GM23248 (cell line): ENCODE data around the gene NPHP4. TPM values are rescaled to one million over a fixed set of nuclear protein-coding genes. Genes with fewer than 3 reads are reported as not detected.
A peak's percentile ranks its signal among the peaks of the same experiment; 100 is the strongest.

ENCODE experiments used
- DNase-seq: peaks from one replicate; pipeline ENCODE4 v3.0.0-alpha.2; 2015
- H2AFZ ChIP-seq: fragments of 200-600 bp; sonication (generic); 2 replicates; pipeline ENCODE4 v1.6.1; 2016; ENCODE audit warnings: antibody characterized with exemption
- H3F3A ChIP-seq: fragments of 200-600 bp; sonication (generic); 2 replicates; pipeline ENCODE4 v1.6.1; 2016; ENCODE audit warnings: mild to moderate bottlenecking, antibody characterized with exemption, mixed run types; ENCODE audit not compliant: insufficient read depth
- H3K27ac ChIP-seq: fragments of 200-600 bp; sonication (generic); 2 replicates; pipeline ENCODE4 v1.5.1; 2016; ENCODE audit warnings: mild to moderate bottlenecking
- H3K27me3 ChIP-seq: fragments of 200-600 bp; sonication (generic); replicated peaks from 2 replicates; pipeline ENCODE4 v1.6.1; 2016; ENCODE audit warnings: mild to moderate bottlenecking; ENCODE audit not compliant: insufficient read depth
- H3K36me3 ChIP-seq: fragments of 200-600 bp; sonication (generic); 2 replicates; pipeline ENCODE4 v1.6.1; 2016; ENCODE audit warnings: low read depth, mild to moderate bottlenecking
- H3K4me1 ChIP-seq: fragments of 200-600 bp; sonication (generic); 2 replicates; pipeline ENCODE4 v1.6.1; 2016; ENCODE audit warnings: mild to moderate bottlenecking; ENCODE audit not compliant: insufficient read depth
- H3K4me2 ChIP-seq: fragments of 200-600 bp; sonication (generic); one replicate; pipeline ENCODE4 v1.6.1; 2016; ENCODE audit warnings: mild to moderate bottlenecking; ENCODE audit not compliant: unreplicated experiment
- H3K4me3 ChIP-seq: fragments of 200-600 bp; sonication (generic); 2 replicates; pipeline ENCODE4 v1.5.1; 2016; ENCODE audit warnings: mild to moderate bottlenecking
- H3K79me2 ChIP-seq: fragments of 200-600 bp; sonication (generic); 2 replicates; pipeline ENCODE4 v1.6.1; 2016; ENCODE audit warnings: mild to moderate bottlenecking; ENCODE audit not compliant: insufficient read depth
- H3K9ac ChIP-seq: fragments of 200-600 bp; sonication (generic); 2 replicates; pipeline ENCODE4 v1.6.1; 2016; ENCODE audit warnings: mild to moderate bottlenecking
- H3K9me2 ChIP-seq: fragments of 200-600 bp; sonication (generic); 2 replicates; pipeline ENCODE4 v1.6.1; 2016; ENCODE audit warnings: mixed run types, mild to moderate bottlenecking, moderate library complexity; ENCODE audit not compliant: insufficient read depth
- H3K9me3 ChIP-seq: fragments of 200-600 bp; sonication (generic); one replicate; pipeline ENCODE4 v1.6.1; 2017; ENCODE audit warnings: low read depth
- H4K20me1 ChIP-seq: fragments of 200-600 bp; sonication (generic); 2 replicates; pipeline ENCODE4 v1.6.0; 2016; ENCODE audit not compliant: insufficient read depth
- EZH2 ChIP-seq: fragments of 200-600 bp; sonication (generic); IDR thresholded peaks from 2 replicates; pipeline ENCODE4 v1.6.1; 2018; ENCODE audit warnings: antibody characterized with exemption, mild to moderate bottlenecking; ENCODE audit not compliant: insufficient read depth, poor library complexity, severe bottlenecking
- EZH2phosphoT487 ChIP-seq: fragments of 200-600 bp; sonication (generic); IDR thresholded peaks from 2 replicates; pipeline ENCODE4 v1.6.1; 2018; ENCODE audit warnings: antibody characterized with exemption, moderate library complexity, mild to moderate bottlenecking, low read depth; ENCODE audit not compliant: insufficient read depth
- WGBS, 2 experiments: methylation state at CpG; one replicate each; pipeline ENCODE4 v1.1.6; 2015 to 2017; ENCODE audit warnings: low lambda C conversion rate in 2 of 2, low coverage in 1 of 2; ENCODE audit errors: missing lambda C conversion rate in 2 of 2; 5-methylcytosine and 5-hydroxymethylcytosine counted together
- in situ Hi-C: fragments of 300-500 bp; cut with MboI; formaldehyde crosslinking; loops from 2 replicates; pipeline ENCODE4 v1.15.0; 2020
- polyA plus RNA-seq: library from polyadenylated mRNA; unstranded; fragments of >200 nt; fragmentation: Nextera tagmentation; extraction: Ambion mirVana; gene quantifications from 2 replicates; pipeline ENCODE4 v1.2.1, GENCODE V29; 2016
- total RNA-seq: library from RNA; depleted of rRNA; stranded (reverse); fragments of >200 nt; shearing (Covaris generic); gene quantifications from 2 replicates; pipeline ENCODE4 v1.2.3, GENCODE V29; 2014

The NPHP4 gene
- total and polyA plus RNA-seq, 2 experiments from 2014 or later = 4.0 to 4.2 TPM

DNA sequence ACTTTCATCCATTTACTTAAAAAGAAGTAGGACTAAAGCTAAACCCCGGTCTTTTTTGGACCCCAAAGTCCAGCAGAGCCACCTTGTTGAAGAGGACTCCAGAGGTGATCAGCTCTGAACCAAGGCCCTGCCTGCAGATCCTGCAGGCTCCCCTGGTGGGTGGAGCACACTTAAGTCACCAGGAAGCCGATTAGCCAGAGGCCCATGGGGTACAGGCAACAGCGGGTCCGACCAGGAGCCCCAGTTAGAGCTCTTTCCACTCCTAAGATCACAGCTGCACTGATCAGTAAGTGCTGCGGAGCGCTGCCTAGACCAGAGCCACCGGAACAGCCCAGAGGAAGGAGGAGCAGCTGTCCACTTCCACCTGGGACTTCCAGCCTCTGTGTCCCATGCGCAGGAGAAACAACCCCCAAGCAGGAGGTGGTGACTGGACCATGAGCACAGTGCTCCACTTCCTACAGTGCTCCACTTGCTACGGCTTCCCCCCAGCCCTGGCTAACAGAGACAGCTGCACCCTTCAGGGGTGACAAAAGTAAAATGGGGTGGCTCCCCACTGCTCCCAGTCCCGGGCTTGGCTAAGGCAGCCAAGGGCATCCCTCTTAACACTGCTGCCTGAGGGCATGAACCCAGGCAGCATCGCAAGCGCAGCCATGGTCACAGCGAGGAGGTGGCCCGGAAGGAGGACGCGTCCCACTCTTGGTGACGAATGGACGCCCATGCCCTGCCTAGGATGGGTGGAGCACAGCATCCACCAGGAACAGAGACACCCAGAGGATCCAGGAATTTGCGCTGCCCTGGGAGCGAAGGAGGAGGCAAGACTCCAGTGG is 58.0 kb downstream of the NPHP4 start:
- Histone ChIP-seq H3K4me2 (no peak overlapping the region), H2AFZ (no peak overlapping the region), H4K20me1 (no peaks in the 10 kb centered on the region), H3K4me3 (no peak overlapping the region), H3K4me1 (peaks cover 23% of the 10 kb centered on the region), H3K27ac (no peak overlapping the region), H3K27me3 (no peaks in the 10 kb centered on the region), H3K79me2 (no peaks in the 10 kb centered on the region), H3K36me3 (0 out of 2 replicates have a peak, but pooled peaks cover 4% of the 10 kb centered on the region), H3K9ac (no peak overlapping the region), H3K9me3 (no peaks in the 10 kb centered on the region), H3F3A (no peaks in the 10 kb centered on the region), H3K9me2 (no peaks in the 10 kb centered on the region)
- 83 to 87% methylated on average over 20 of the region's 20 CpGs for WGBS, 2 experiments
- peak; percentile 6 for DNase-seq
- in situ Hi-C loops = no loop called here
- TF ChIP-seq EZH2phosphoT487 (no peak), EZH2 (no peak)

GRCh38 chr1:5933676-5934057 is 58.6 kb downstream of the NPHP4 start:
- Histone ChIP-seq H2AFZ (no peak overlapping the region), H3K9me2 (no peaks in the 10 kb centered on the region), H3K79me2 (no peaks in the 10 kb centered on the region), H3K27me3 (no peaks in the 10 kb centered on the region), H4K20me1 (no peaks in the 10 kb centered on the region), H3K4me1 (peaks cover 17% of the 10 kb centered on the region), H3F3A (no peaks in the 10 kb centered on the region), H3K4me2 (no peak overlapping the region), H3K9ac (no peak overlapping the region), H3K4me3 (no peak overlapping the region), H3K27ac (no peak overlapping the region), H3K9me3 (no peaks in the 10 kb centered on the region), H3K36me3 (0 out of 2 replicates have a peak, but pooled peaks cover 4% of the 10 kb centered on the region)
- TF ChIP-seq EZH2phosphoT487 = no peak
- no peak for TF ChIP-seq EZH2
- 36 to 41% methylated on average over 7 of the region's 7 CpGs for WGBS, 2 experiments
- in situ Hi-C loops = no loop called here
- peak; percentile 36 for DNase-seq

GRCh38 chr1:5933050-5933449 is 59.2 kb downstream of the NPHP4 start:
- no peaks in the 10 kb centered on the region for H3K9me2 ChIP-seq
- no peak overlapping the region for H3K27ac ChIP-seq
- no peaks in the 10 kb centered on the region for H3K27me3 ChIP-seq
- DNase-seq = no peak
- H3F3A ChIP-seq = no peaks in the 10 kb centered on the region
- no peaks in the 10 kb centered on the region for H3K9me3 ChIP-seq
- 0 out of 2 replicates have a peak, but pooled peaks cover 4% of the 10 kb centered on the region for H3K36me3 ChIP-seq
- no peak overlapping the region for H3K4me2 ChIP-seq
- in situ Hi-C loops = no loop called here
- no peak overlapping the region for H2AFZ ChIP-seq
- no peaks in the 10 kb centered on the region for H4K20me1 ChIP-seq
- TF ChIP-seq EZH2phosphoT487 (no peak), EZH2 (no peak)
- no peak overlapping the region for H3K9ac ChIP-seq
- H3K4me3 ChIP-seq = no peak overlapping the region
- WGBS, 2 experiments = 96 to 97% methylated on average over 6 of the region's 6 CpGs
- no peaks in the 10 kb centered on the region for H3K79me2 ChIP-seq
- H3K4me1 ChIP-seq = peaks cover 12% of the 10 kb centered on the region; the same call in 1 of the 2 replicates

GRCh38 chr1:5928714-5929400 is 63.4 kb downstream of the NPHP4 start:
- Histone ChIP-seq H3K36me3 (0 out of 2 replicates have a peak, but pooled peaks cover 4% of the 10 kb centered on the region), H3K4me1 (peaks cover 7% of the 10 kb centered on the region; the same call in 1 of the 2 replicates), H3K9me2 (no peaks in the 10 kb centered on the region), H3K79me2 (no peaks in the 10 kb centered on the region), H3K4me2 (no peak overlapping the region), H3K27ac (no peak overlapping the region), H3K9ac (no peak overlapping the region), H4K20me1 (no peaks in the 10 kb centered on the region), H3K27me3 (no peaks in the 10 kb centered on the region), H3K9me3 (no peaks in the 10 kb centered on the region), H3F3A (no peaks in the 10 kb centered on the region), H3K4me3 (no peak overlapping the region), H2AFZ (no peak overlapping the region)
- WGBS, 2 experiments = 97 to 98% methylated on average over 4 of the region's 4 CpGs
- no peak for TF ChIP-seq EZH2phosphoT487
- no peak for TF ChIP-seq EZH2
- in situ Hi-C loops = no loop called here
- DNase-seq = no peak
